IPS-18a (cell line): Measurements from ENCODE around the gene TNFSF8.

Experiments
- H3K27ac ChIP-seq: one replicate; pipeline ENCODE4 v1.5.1; 2013; ENCODE audit warnings: low read length
- H3K27me3 ChIP-seq: one replicate; pipeline ENCODE4 v1.6.1; 2013; ENCODE audit warnings: mild to moderate bottlenecking, low read length; ENCODE audit not compliant: control insufficient read depth, insufficient read depth
- H3K36me3 ChIP-seq: one replicate; pipeline ENCODE4 v1.6.1; 2013; ENCODE audit warnings: low read depth, low read length; ENCODE audit not compliant: control insufficient read depth
- H3K4me1 ChIP-seq: one replicate; pipeline ENCODE4 v1.6.1; 2013; ENCODE audit warnings: low read depth, low read length; ENCODE audit not compliant: control insufficient read depth
- H3K4me3 ChIP-seq: one replicate; pipeline ENCODE4 v1.5.1; 2013; ENCODE audit warnings: low read length
- H3K9ac ChIP-seq: one replicate; pipeline ENCODE4 v1.6.1; 2013; ENCODE audit warnings: mild to moderate bottlenecking, low read length, moderate library complexity
- H3K9me3 ChIP-seq: one replicate; pipeline ENCODE4 v1.6.1; 2013; ENCODE audit warnings: low read depth, low read length; ENCODE audit not compliant: control insufficient read depth

The TNFSF8 gene, protein sequence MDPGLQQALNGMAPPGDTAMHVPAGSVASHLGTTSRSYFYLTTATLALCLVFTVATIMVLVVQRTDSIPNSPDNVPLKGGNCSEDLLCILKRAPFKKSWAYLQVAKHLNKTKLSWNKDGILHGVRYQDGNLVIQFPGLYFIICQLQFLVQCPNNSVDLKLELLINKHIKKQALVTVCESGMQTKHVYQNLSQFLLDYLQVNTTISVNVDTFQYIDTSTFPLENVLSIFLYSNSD

DNA sequence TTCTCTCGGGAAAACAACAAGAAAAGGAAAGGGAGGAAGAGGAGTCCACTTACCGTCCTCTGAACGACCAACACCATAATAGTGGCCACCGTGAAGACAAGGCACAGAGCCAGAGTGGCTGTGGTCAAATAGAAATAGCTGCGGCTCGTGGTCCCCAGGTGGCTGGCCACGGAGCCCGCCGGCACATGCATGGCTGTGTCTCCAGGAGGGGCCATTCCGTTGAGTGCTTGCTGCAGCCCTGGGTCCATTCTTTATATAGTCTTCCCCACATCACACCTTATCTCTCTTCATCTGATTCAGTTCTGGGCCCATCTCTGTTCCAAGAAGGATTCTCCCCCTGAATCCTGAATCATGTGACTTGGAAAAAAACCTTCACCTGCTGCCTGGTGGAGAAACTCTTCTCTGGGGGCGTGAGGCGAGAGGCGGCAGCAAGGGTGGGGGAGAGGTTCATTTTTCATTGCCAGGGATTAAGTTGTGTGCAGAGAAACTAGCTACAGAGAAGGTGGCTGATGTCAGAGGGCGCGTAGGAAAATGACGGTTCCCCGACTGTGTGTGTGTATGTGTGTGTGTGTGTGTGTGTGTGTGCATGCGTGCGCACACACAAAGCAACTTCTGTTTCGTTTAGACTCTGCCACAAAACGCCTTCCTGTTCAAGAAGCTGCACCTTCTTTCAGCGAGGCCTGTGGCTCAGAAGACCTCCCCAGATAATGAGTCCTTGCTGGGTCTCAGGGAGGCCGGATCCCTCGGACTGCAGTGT lies at the start of gene TNFSF8:
TSS of gene TNFSF8 (minus strand) at position 536 of the 757 bp plus-strand sequence. CDS start at position 248, 288 bp downstream.
- Histone ChIP-seq H3K36me3 (no peaks in the 10 kb centered on the region), H3K9me3 (no peaks in the 10 kb centered on the region), H3K9ac (no peak within 1 kb of the TSS), H3K4me3 (no peak within 1 kb of the TSS), H3K27ac (no peak within 1 kb of the TSS), H3K4me1 (peaks cover 6% of the 10 kb centered on the region), H3K27me3 (peaks cover 99% of the 10 kb centered on the region)

DNA sequence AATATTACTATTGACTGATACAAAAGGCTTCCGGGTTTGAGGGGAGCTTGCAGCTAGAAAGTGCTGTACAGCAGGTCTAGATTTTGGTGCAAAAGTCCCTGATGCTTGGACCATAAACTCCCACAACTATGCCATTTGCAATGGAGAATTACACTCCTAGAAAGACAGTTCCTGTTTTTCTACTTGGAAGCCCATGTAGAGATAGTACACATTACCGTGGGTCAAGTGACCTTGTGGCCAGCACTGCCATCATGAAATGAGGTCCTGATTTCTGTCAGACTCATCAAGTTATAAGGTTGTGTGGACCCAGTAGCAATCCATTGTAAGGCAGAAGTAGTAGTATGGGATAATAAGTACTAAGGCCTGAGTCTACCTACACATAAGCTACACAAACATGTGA lies 42.8 kb upstream of the TNFSF8 start:
- Histone ChIP-seq H3K9me3 (no peaks in the 10 kb centered on the region), H3K27me3 (no peaks in the 10 kb centered on the region), H3K9ac (no peak overlapping the region), H3K4me3 (no peak overlapping the region), H3K4me1 (peaks cover 5% of the 10 kb centered on the region), H3K36me3 (no peaks in the 10 kb centered on the region), H3K27ac (no peak overlapping the region)

DNA sequence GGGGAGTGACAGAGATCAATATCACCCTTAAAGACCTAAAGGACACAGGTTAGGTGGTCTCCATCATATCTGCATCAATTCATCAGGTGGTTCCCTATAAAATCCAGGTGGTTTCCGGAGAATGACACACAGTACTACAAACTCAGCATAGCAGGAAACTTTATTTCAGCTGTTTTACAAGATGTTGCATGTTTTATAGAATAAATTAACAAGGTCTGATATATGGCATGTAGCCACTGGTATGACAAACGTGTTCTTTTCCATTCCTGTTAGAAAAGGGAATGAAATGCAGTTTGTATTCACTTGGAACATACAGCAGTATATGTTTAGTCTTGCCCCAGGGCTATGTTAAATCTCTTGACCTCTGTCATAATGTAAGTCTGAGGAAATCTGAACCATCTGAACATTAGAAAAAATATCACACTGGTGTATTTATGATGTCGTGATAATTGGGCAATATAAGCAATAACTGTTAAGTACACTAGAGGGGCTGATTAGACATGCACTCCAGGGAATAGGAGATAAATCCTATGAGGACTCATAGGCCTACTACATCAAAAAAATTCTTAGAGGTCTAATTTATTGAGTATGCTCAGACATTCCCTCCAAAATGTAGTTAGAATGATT lies 42.2 kb upstream of the TNFSF8 start:
- Histone ChIP-seq H3K27ac (no peak overlapping the region), H3K36me3 (no peaks in the 10 kb centered on the region), H3K27me3 (no peaks in the 10 kb centered on the region), H3K9ac (no peak overlapping the region), H3K4me3 (no peak overlapping the region), H3K9me3 (no peaks in the 10 kb centered on the region), H3K4me1 (peaks cover 5% of the 10 kb centered on the region)

DNA sequence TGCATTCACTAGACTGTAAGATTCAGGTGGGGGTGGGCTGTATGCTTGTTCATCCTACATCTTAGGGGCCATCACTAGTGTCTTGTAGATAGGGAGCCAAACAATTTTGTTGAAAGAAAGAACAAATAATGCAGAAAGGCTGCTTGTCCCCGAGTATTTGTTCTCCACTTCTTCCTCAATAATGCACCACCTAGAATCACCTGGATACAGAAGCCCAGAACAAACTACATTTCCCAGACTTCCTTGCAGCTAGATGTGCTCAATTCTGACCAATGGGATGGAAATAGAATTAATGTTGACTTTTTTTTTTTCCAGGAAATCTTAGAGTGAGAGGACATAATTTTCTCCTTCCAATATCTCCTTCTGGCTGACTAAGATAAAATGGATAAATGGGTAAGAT lies 38.9 kb upstream of the TNFSF8 start:
- H3K9me3 ChIP-seq: no peaks in the 10 kb centered on the region
- no peak overlapping the region for H3K27ac ChIP-seq
- H3K27me3 ChIP-seq: no peaks in the 10 kb centered on the region
- no peak overlapping the region for H3K9ac ChIP-seq
- no peak overlapping the region for H3K4me3 ChIP-seq
- no peaks in the 10 kb centered on the region for H3K36me3 ChIP-seq
- peaks cover 5% of the 10 kb centered on the region for H3K4me1 ChIP-seq

DNA sequence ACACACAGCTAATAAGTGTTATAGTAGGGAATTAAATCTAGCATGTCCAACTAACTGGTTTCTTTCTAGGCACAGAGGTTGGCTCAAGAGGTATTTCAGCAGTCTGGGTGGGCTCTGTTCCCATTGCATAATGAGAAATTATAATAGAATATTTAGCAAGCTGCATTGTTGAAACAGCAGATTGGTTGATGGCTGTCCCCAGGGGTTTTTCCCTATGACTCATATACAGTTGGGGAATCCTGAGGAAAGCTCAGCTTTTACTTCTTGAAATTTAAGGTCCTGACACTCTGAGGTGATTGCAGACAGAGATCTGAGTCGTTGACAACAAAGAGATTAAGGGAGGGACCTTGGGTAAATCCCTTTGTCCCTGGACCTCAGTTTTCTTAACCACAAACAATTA lies 38.3 kb upstream of the TNFSF8 start:
- Histone ChIP-seq H3K27me3 (no peaks in the 10 kb centered on the region), H3K9ac (no peak overlapping the region), H3K9me3 (peaks cover 3% of the 10 kb centered on the region), H3K27ac (no peak overlapping the region), H3K4me3 (no peak overlapping the region), H3K36me3 (no peaks in the 10 kb centered on the region), H3K4me1 (peaks cover 5% of the 10 kb centered on the region)

DNA sequence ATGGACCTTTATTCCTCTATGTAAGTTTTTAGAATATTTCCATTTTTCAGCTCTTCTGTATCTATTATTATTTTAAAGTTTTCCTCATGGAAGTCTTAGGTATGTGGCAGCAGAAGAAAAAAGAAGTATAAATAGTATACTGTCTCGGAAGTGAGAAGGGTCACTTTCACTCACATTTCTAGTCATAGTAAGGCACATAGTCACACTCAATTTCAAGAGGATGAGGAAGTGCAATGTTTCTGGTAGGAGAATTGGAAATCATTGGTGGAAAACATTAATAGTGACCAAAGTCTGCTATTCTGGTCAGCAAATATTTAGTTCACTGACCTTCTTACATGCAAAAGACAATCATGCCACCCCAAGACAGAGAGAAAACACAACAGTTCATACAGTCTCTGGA lies 35.2 kb upstream of the TNFSF8 start:
- Histone ChIP-seq H3K27me3 (no peaks in the 10 kb centered on the region), H3K36me3 (no peaks in the 10 kb centered on the region), H3K27ac (no peak overlapping the region), H3K4me3 (no peak overlapping the region), H3K9ac (no peak overlapping the region), H3K4me1 (peaks cover 5% of the 10 kb centered on the region), H3K9me3 (peaks cover 8% of the 10 kb centered on the region)

DNA sequence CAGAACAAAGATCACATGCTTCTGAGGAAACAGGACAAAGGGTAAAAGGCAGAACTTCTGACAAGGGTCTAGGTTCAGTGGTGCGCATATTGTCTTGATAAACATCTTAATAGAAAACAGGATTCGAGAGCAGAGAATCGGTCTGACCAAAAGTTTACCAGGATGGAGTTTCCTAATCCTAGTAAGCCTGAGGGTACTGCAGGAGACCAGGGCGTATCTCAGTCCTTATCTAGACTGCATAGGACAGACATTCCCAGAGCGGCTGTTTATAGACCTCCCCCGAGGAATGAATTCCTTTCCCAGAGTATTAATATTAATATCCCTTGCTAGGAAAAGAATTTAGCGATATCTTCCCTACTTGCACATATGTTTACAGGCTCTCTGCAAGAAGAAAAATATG lies 32.4 kb upstream of the TNFSF8 start:
- H3K4me3 ChIP-seq: no peak overlapping the region
- peaks cover 8% of the 10 kb centered on the region for H3K9me3 ChIP-seq
- no peak overlapping the region for H3K27ac ChIP-seq
- no peak overlapping the region for H3K9ac ChIP-seq
- H3K4me1 ChIP-seq: no peaks in the 10 kb centered on the region
- no peaks in the 10 kb centered on the region for H3K27me3 ChIP-seq
- H3K36me3 ChIP-seq: no peaks in the 10 kb centered on the region

DNA sequence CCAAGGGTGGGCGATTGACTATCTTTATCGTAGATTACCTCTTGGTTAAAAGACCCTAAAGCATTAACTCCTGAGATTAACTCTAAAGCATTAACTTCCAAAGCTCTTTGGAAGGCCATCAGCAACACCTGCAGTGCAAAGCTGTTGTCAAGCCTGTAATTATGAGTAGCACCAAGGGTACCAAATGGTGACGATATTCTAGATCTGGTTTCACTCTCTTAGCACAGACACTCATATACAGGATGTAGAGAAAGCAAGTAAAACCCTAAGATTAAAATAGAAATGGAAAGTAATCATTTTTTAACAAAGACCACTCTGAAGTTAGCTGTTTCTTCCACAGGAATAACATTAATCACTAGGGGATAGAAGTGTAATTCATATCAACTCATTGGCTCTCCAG lies 29.9 kb upstream of the TNFSF8 start:
- Histone ChIP-seq H3K36me3 (no peaks in the 10 kb centered on the region), H3K4me3 (no peak overlapping the region), H3K27ac (no peak overlapping the region), H3K4me1 (peaks cover 2% of the 10 kb centered on the region), H3K9me3 (peaks cover 8% of the 10 kb centered on the region), H3K9ac (no peak overlapping the region), H3K27me3 (no peaks in the 10 kb centered on the region)

DNA sequence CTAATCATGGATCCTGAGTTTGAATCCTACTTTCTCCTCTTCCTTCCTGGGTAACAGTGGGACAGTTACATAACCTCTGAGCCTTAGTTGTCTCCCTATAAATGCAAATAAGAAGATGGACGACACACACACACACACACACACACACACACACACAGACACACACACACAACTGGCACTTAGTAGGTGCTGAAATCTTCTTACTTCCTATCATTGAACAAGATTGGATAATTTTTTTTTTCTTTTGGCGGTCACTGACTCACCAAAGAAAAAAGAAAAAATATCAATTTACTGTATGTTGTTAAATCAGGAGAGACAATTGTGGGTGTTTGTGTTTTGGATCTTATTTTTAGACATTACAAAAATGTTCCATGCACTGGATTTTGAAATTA lies 28.4 kb upstream of the TNFSF8 start:
- Histone ChIP-seq H3K4me1 (peaks cover 7% of the 10 kb centered on the region), H3K36me3 (no peaks in the 10 kb centered on the region), H3K9ac (no peak overlapping the region), H3K27ac (no peak overlapping the region), H3K27me3 (no peaks in the 10 kb centered on the region), H3K4me3 (no peak overlapping the region), H3K9me3 (peaks cover 7% of the 10 kb centered on the region)

DNA sequence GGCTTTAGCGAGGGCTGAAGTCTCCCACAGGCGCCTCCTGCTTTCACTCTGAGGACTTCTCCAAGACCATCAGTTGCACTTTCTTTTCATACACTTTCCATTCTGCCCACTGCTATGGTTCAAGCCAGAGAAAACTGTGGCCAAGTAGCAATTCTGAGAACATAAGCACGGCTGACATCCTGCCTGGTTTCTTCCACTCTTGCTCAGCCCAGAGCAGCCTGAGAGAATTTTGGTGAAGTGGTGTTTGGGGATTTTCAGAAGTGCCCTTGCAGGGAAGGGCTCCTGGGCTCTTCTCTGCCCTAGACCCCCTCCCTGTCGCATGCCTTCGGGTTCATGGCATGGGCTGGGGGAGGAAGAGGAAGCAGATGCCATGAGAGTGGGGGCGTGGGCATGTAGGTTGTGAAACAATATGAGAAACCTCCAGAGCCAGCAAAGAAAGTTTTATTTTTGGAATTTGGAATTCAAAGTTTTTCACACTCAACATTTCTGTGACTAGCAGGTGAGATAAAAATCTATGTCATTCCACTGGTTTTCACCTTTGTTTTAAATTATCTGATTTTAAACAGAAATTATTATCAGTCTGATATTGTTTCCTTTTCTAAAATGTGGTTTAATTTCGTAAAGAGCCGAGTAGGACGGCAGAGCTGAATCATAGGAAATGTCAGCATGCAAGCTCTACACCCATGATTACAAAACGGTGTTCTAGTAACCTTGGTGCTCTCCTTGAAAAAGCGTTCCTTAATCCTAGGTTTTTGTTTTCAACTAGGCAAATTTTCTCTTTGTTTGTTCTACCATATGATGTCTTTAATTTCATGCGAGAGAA lies 27.8 kb upstream of the TNFSF8 start:
- Histone ChIP-seq H3K9ac (no peak overlapping the region), H3K4me1 (peaks cover 7% of the 10 kb centered on the region)

DNA sequence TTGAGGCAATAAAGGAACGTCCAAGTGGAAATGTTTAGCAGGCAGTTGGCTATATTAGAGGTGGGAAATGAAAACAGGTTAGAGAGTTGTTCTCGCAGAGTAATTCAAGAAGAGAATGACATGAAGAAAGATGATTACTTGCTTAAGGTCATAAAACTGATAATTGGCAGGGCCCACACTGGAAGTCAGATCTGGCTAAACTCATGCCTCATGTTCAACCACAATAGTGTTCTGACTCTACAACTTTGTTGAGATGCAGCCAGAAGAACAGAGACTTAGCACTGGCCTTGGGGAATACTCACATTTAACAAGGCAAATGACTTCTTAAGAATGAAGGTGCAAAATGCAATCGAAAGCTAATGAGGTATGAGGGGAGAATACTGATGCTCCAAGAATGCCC lies 27.2 kb upstream of the TNFSF8 start:
- peaks cover 7% of the 10 kb centered on the region for H3K4me1 ChIP-seq
- no peak overlapping the region for H3K9ac ChIP-seq
- H3K9me3 ChIP-seq: peaks cover 3% of the 10 kb centered on the region
- no peaks in the 10 kb centered on the region for H3K27me3 ChIP-seq
- no peak overlapping the region for H3K27ac ChIP-seq
- H3K4me3 ChIP-seq: no peak overlapping the region
- no peaks in the 10 kb centered on the region for H3K36me3 ChIP-seq

More for the DNA sequence above, 27.8 kb upstream of the TNFSF8 start:
- Histone ChIP-seq H3K9me3 (peaks cover 4% of the 10 kb centered on the region), H3K27ac (no peak overlapping the region), H3K36me3 (no peaks in the 10 kb centered on the region), H3K27me3 (no peaks in the 10 kb centered on the region), H3K4me3 (no peak overlapping the region)
